Epidermal melanocyte (primary cell): ENCODE results near the gene MCM8.

Experiments
- DNase-seq: peaks from one replicate; pipeline ENCODE4 v3.0.0; 2011; ENCODE audit warnings: low spot score; ENCODE audit not compliant: insufficient read length

MCM8 gene

DNA sequence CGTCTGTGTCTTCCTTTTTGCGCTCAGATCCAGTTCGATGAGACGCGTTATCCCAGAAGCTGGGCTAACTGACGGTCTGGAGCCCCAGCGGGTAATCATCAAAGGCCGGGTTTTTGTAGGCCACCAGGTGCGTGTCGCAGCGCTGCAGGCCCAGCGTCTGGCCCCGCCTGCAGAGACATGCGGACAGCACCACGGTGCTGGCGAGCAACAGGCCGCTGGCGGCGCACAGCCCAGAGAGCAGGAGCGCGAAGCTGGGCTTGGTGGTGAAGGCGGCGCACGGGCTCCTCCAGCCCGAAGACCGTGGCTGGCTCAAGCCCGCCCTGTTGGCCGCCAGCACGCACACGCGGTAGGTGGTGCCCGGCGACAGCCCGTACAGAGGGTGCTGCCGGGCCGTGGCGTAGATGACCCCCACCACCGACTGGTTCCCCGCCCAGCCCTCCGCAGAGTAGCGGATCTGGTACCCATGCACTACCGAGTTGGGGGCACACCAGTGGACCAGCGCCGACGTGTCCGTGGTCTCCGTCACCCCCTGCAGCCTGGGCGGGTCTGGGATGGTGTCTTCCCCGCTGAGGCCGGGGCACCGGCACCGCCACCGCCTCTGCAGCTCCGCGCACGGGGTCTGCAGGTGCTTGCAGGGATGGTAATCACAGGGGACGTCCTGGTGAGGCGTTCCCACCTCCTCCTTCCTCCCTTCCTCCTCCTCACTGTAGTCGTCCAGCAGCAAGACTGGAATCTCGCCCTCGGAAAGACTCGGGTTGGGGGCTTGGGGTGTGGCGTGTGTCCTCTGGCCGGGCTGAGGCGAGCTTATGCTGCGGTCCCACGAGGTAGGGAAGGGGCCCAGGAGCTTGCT lies 90.7 kb downstream of the MCM8 start:
- DNase-seq = no peak

- no peak for DNase-seq
Observed at GRCh38 chr20:6041808-6042265, 91.4 kb downstream of the MCM8 start.

GRCh38 chr20:6044115-6044514 lies 93.7 kb downstream of the MCM8 start:
- DNase-seq = no peak

GRCh38 chr20:6045566-6045965 lies 95.1 kb downstream of the MCM8 start:
- DNase-seq = no peak

DNA sequence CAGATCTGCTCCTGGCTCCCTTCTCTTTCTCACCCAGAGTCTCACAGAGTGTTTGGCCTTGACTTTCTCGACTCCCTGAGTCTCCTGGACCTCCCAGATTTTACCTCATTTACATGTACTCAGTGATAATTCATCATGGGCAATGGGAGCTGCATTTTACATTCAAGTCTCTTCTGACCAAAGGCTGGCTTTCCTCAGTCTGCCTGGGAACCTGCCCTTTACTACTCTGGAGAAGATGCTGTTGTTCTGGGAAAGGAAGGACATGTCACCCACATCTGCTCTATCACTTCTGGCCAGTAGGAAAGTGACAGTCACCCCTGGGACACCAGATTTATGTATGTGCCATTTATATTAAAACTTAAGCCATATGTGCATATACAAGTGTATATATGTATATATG lies 96.0 kb downstream of the MCM8 start:
- DNase-seq = no peak

GRCh38 chr20:6048391-6048790 lies 97.9 kb downstream of the MCM8 start:
- no peak for DNase-seq
